ENCODE measurements around the gene DHX15.

DHX15 gene

DNA sequence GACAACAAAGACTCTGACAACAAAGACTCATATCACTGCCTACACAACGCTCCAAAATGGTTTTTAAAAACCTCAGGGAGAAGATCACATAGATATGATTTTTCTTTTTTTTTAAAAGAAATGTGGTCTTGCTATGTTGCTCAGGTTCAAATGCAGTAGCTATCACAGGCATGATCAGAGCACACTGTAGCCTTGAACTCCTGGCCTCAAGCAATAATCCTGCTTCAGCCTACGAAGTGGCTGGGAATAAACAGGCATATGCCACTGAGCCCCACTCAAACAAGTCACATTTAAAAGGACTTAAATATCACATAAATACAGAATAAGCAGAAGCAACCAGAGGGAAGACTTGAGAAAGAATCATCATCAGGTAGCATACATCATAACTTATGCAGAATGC lies 14.7 kb downstream of the DHX15 start:
- DNase-seq: no peak

DNA sequence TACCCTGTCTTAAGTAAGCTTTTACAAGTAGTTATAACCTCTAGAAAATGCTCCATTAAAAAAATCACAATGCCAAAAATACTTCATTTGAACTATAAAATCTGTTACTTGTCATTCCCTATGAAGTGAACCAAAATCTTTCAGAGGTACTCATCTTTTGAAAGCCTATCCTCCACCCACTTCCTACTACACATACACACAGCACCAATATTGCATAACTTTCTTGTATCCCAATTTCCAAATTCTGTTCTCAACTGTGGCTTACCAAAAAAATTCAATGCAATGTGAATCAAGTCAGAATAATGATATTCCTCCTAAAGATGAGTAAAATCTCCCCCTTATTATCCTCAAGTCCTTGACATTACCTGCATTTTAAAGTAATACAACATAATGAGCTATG lies 15.9 kb downstream of the DHX15 start:
- DNase-seq: no peak
- H3K4me3 Mint-ChIP-seq: no peak overlapping the region
- H3K27ac Mint-ChIP-seq: no peak overlapping the region
- H3K4me1 Mint-ChIP-seq (ENCODE audit: low read depth): peaks cover 80% of the 10 kb centered on the region
- H3K9me3 Mint-ChIP-seq: no peaks in the 10 kb centered on the region
- no peaks in the 10 kb centered on the region for H3K27me3 Mint-ChIP-seq
- peaks cover 97% of the 10 kb centered on the region for H3K36me3 Mint-ChIP-seq (ENCODE audit: low read depth)

More for the DNA sequence above, 14.7 kb downstream of the DHX15 start:
- no peaks in the 10 kb centered on the region for H3K27me3 Mint-ChIP-seq
- peak overlapping the region; percentile 18 for H3K27ac Mint-ChIP-seq
- H3K4me3 Mint-ChIP-seq: no peak overlapping the region
- H3K36me3 Mint-ChIP-seq (ENCODE audit: low read depth): peaks cover 97% of the 10 kb centered on the region
- H3K9me3 Mint-ChIP-seq: no peaks in the 10 kb centered on the region
- peaks cover 81% of the 10 kb centered on the region for H3K4me1 Mint-ChIP-seq (ENCODE audit: low read depth)

- H3K9me3 Mint-ChIP-seq: no peaks in the 10 kb centered on the region
- no peaks in the 10 kb centered on the region for H3K27me3 Mint-ChIP-seq
- H3K27ac Mint-ChIP-seq: no peak overlapping the region
- peaks cover 95% of the 10 kb centered on the region for H3K36me3 Mint-ChIP-seq (ENCODE audit: low read depth)
- H3K4me3 Mint-ChIP-seq: no peak overlapping the region
- peaks cover 77% of the 10 kb centered on the region for H3K4me1 Mint-ChIP-seq (ENCODE audit: low read depth)
- DNase-seq: no peak
Observed at GRCh38 chr4:24565054-24565453, 19.3 kb downstream of the DHX15 start.

DNA sequence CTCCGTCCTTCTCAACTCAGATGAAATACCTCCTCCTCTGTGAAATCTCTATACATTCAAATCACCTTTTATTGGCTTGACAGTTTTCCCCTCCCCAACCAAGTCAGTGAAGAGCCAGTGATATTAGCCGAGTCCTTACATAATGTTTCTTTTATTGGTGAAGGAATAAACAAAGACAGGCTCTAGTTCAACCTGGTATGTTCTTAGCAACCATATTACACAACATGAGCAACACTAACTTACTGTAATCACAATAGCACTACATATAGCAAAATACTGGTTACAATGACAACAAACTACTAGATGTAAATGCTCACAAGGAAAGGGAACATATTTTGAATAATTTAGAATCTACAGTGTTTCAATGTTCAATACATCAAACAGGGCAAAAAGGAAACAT lies 19.9 kb downstream of the DHX15 start:
- H3K4me1 Mint-ChIP-seq (ENCODE audit: low read depth): peaks cover 76% of the 10 kb centered on the region
- DNase-seq: no peak
- no peaks in the 10 kb centered on the region for H3K27me3 Mint-ChIP-seq
- H3K4me3 Mint-ChIP-seq: no peak overlapping the region
- H3K36me3 Mint-ChIP-seq (ENCODE audit: low read depth): peaks cover 94% of the 10 kb centered on the region
- H3K9me3 Mint-ChIP-seq: no peaks in the 10 kb centered on the region
- H3K27ac Mint-ChIP-seq: no peak overlapping the region

DNA sequence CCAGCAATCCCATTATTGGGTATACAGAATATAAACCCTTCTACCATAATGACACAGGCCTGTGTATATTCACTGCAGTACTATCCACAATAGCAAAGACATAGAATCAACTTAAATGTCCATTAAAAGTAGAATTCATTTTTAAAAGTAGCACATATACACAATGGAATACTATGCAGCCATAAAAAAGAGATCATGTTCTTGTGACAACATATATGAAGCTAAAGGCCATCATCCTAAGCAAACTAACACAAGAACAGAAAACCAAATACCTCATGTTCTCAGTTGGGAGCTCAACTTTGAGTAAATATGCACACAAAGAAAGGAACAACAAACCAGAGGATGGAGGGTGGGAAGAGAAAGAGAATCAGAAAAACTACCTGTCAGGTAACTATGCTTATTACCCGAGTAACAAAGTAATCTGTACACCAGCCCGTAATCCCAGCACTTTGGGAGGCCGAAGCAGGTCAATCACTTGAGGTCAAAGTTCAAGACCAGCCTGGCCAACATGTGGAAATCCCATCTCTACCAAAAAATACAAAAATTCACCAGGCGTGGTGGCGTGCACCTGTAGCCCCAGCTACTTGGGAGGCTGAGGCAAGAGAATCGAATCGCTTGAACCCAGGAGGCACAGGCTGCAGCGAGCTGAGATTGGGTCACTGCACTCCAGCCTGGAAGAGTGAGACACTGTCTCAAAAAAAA lies 22.8 kb downstream of the DHX15 start:
- Mint-ChIP-seq H3K36me3 (ENCODE audit: low read depth) (peaks cover 96% of the 10 kb centered on the region), H3K9me3 (no peaks in the 10 kb centered on the region), H3K4me1 (ENCODE audit: low read depth) (peaks cover 86% of the 10 kb centered on the region), H3K27me3 (no peaks in the 10 kb centered on the region), H3K4me3 (no peak overlapping the region), H3K27ac (no peak overlapping the region)
- no peak for DNase-seq

DNA sequence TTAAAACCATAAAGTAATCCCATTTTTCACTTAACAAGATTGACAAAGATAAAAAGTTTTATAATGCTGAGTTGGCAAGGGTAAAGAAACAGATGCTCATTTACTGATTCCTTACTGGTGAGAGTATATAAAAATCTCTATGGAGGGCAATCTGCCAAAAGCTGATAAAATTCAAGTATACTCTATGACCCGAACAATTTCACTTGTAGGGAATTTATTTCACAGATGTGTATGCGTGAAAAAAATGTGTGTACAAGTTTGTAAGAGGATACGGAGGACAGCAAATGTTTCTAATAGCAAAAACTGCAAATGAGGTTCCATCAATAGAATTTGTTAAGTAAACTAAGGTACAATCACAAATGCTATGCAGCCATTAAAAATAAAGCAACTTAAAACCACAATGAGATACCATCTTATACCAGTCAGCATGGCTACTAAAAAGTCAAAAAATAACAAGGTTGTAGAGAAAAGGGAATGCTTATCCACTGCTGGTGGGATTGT lies 23.4 kb downstream of the DHX15 start:
- H3K9me3 Mint-ChIP-seq: no peaks in the 10 kb centered on the region
- H3K27me3 Mint-ChIP-seq: no peaks in the 10 kb centered on the region
- H3K4me3 Mint-ChIP-seq: no peak overlapping the region
- no peak for DNase-seq
- peaks cover 96% of the 10 kb centered on the region for H3K36me3 Mint-ChIP-seq (ENCODE audit: low read depth)
- peaks cover 86% of the 10 kb centered on the region for H3K4me1 Mint-ChIP-seq (ENCODE audit: low read depth)
- H3K27ac Mint-ChIP-seq: no peak overlapping the region

GRCh38 chr4:24559889-24560288 lies 24.5 kb downstream of the DHX15 start:
- H3K27me3 Mint-ChIP-seq: no peaks in the 10 kb centered on the region
- no peak overlapping the region for H3K4me3 Mint-ChIP-seq
- H3K9me3 Mint-ChIP-seq: no peaks in the 10 kb centered on the region
- no peak for DNase-seq
- peaks cover 91% of the 10 kb centered on the region for H3K36me3 Mint-ChIP-seq (ENCODE audit: low read depth)
- peaks cover 81% of the 10 kb centered on the region for H3K4me1 Mint-ChIP-seq (ENCODE audit: low read depth)
- H3K27ac Mint-ChIP-seq: peak overlapping the region; percentile 59

GRCh38 chr4:24559032-24559821 lies 25.1 kb downstream of the DHX15 start:
- DNase-seq: no peak
- Mint-ChIP-seq H3K4me1 (ENCODE audit: low read depth) (peaks cover 78% of the 10 kb centered on the region), H3K4me3 (no peak overlapping the region), H3K27ac (peak overlapping the region; percentile 59), H3K36me3 (ENCODE audit: low read depth) (peaks cover 91% of the 10 kb centered on the region), H3K27me3 (no peaks in the 10 kb centered on the region), H3K9me3 (no peaks in the 10 kb centered on the region)

DNA sequence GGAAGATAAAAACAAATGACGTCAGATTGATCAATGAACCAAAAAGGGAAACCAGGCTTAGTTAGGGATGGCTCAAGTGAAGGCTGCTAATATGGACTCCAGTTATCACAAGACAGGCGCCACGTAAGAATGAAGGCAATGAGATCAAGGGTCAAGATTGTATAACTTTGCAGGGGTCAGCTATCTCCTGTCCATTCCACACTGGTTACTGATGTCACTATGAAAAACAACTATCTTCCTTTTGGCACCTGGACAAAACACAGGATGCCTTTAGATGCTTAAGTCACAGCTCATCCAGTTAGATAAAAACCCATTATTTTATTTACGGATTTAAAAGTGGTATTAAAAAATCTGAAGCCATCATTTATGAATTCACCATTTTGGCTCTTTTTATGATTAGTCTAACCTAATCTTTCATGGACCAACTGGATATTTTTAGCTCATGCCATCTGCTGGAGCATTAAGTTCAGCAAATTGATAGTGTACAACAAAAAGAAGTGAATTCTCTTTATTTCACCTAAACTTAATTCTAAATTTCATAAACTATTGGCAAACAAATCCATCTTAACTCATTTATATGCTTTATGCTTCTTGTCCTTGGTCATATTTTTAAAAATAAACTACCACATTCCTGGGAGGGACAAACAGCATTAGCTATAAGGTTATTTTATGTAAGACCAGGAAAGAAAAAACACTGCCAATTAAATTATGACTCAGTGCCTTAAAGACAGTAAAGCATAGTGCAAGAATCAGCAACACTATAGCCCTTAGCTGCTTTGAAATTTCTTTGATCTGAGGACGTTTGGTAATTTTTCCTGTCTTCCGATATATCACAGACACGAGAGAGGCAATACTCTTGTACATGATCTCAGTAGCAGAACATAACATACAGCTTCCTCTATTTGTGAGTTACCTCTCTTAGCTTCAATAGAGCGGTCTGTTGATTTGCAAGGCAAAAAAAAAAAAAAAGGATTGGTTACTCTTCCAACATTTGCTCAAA lies 27.0 kb downstream of the DHX15 start:
- peaks cover 92% of the 10 kb centered on the region for H3K36me3 Mint-ChIP-seq (ENCODE audit: low read depth)
- no peak for DNase-seq

DNA sequence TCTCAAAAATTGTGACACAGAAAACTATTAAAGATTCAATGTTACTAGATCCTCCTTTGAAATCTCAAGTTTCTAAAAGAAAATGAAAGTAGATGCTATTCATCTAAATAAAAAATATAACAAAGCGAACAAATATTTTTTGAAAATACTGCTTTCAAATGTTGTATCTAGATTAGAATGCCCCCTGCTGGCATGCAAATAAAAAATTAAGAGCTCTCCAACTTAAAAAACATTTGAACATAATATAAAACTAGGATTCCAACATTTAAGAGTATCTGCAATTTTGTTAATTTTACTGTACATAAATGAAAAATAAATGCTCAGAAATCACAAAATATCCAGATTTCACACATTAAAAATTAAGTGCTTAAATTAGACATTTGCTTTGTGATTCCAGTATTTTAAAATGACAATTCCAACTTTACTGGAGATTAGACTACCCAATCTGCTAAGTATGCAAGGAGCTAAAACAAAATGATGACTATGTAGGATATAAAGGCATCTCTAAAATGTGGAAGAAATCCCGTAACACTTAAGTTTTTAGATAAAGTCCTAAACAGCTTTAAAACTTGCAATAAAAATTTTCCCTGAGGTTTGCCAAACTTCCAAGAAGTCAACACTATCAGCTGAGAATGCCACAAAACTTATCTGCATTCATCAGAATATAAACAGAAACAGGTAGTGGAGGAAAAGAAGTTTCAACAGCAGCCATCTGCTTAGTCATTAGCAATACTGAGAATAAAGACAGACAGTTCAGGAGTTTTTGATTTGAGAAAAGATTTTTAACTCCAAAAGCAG lies 32.7 kb downstream of the DHX15 start:
- peaks cover 84% of the 10 kb centered on the region for H3K36me3 Mint-ChIP-seq (ENCODE audit: low read depth)
- H3K27me3 Mint-ChIP-seq: no peaks in the 10 kb centered on the region
- no peak overlapping the region for H3K4me3 Mint-ChIP-seq
- peaks cover 57% of the 10 kb centered on the region for H3K4me1 Mint-ChIP-seq (ENCODE audit: low read depth)
- no peaks in the 10 kb centered on the region for H3K9me3 Mint-ChIP-seq
- peak overlapping the region; percentile 22 for H3K27ac Mint-ChIP-seq
- DNase-seq: no peak

More for the DNA sequence above, 27.0 kb downstream of the DHX15 start:
- H3K27ac Mint-ChIP-seq: peak overlapping the region; percentile 84
- H3K27me3 Mint-ChIP-seq: no peaks in the 10 kb centered on the region
- no peaks in the 10 kb centered on the region for H3K9me3 Mint-ChIP-seq
- H3K4me3 Mint-ChIP-seq: peak overlapping the region; percentile 34
- H3K4me1 Mint-ChIP-seq (ENCODE audit: low read depth): peaks cover 74% of the 10 kb centered on the region

DNA sequence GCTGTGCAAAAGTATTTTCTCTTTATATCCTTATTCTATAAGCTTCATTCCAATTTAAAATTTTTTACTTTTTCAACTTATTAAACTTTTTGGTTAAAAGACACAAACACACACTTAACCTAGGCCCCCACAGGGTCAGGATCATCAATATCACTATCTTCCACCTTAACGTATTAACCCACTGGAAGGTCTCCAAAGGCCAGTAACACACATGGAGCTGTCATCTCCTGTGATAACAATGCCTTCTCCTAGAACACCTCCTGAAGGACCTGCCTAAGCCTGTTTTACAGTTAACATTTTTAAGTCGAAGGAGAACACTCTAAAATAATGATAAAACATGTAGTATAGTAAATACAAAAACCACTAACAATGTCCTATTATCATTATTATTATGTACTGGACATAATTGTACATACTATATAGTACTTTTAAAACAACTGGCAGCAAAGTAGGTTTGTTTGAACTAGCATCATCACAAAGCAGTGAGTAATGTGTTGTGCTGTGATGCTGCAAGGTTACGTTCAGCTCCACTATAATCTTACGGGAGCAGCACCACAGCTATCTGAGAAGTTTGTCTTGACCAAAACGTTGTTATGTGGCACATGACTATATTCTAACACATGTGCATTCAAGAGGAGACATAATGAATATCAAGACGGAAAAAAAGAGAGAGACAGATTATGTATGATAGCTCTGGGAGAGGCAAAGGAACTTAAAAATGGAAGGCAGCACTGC lies 33.7 kb downstream of the DHX15 start:
- Mint-ChIP-seq H3K36me3 (ENCODE audit: low read depth) (peaks cover 79% of the 10 kb centered on the region), H3K27ac (no peak overlapping the region), H3K27me3 (no peaks in the 10 kb centered on the region), H3K4me3 (no peak overlapping the region), H3K9me3 (no peaks in the 10 kb centered on the region), H3K4me1 (ENCODE audit: low read depth) (peaks cover 51% of the 10 kb centered on the region)
- DNase-seq: no peak

- no peak for DNase-seq
- Mint-ChIP-seq H3K27me3 (no peaks in the 10 kb centered on the region), H3K4me1 (ENCODE audit: low read depth) (peaks cover 61% of the 10 kb centered on the region), H3K4me3 (no peak overlapping the region), H3K27ac (no peak overlapping the region), H3K36me3 (ENCODE audit: low read depth) (peaks cover 82% of the 10 kb centered on the region), H3K9me3 (no peaks in the 10 kb centered on the region)
Observed at GRCh38 chr4:24547979-24548378, 36.4 kb downstream of the DHX15 start.

Measured in activated T-cell treated with anti-CD3 and anti-CD28 coated beads, Interleukin-2, amount 50 U/mL, for 24 hours (primary cell).